Pancreas (tissue), 10 donors: Measurements from ENCODE around the gene SMARCE1. TPM values are rescaled to one million over a fixed set of nuclear protein-coding genes. Genes with fewer than 3 reads are reported as not detected.

ENCODE experiments used
- ATAC-seq, 4 donors: fragments of 200-7000 bp; cut with Tn5 transposase; one replicate each; pipeline versions ENCODE4 v1.8.0 to v1.9.1; 2020; ENCODE audit warnings: mild to moderate bottlenecking in 4 of 4, moderate library complexity in 4 of 4
- DNase-seq, 6 donors: peaks; one replicate each; pipeline ENCODE4 v3.0.0-alpha.2; 2020
- FAIRE-seq: peaks from 2 replicates; lab custom pipeline; 2012; peaks lifted over from hg19 to GRCh38; lab: Jason Lieb, UNC
- H3K27ac ChIP-seq, 4 donors: fragments of 200-600 bp; sonication (generic); 1 replicate in 3 of 4; 2 replicates in 1 of 4; pipeline versions ENCODE4 v1.5.0 to v1.8.0; 2020
- H3K27me3 ChIP-seq, 4 donors: fragments of 200-600 bp; one replicate each; pipeline ENCODE4 v1.8.0; 2021
- H3K36me3 ChIP-seq, 3 donors: fragments of 200-600 bp; sonication (generic) in 1 of 3; one replicate each; pipeline versions ENCODE4 v1.5.0 to v1.8.0; 2020 to 2021
- H3K4me1 ChIP-seq, 3 donors: fragments of 200-600 bp; one replicate each; pipeline ENCODE4 v1.8.0; 2021
- H3K4me3 ChIP-seq, 4 donors: fragments of 200-600 bp; sonication (generic) in 2 of 4; one replicate each; pipeline versions ENCODE4 v1.5.0 to v1.8.0; 2020 to 2021
- H3K9me3 ChIP-seq, 4 donors: fragments of 200-600 bp; one replicate each; pipeline ENCODE4 v1.8.0; 2021
- CTCF ChIP-seq, 4 donors: fragments of 200-600 bp; sonication (generic) in 3 of 4; IDR thresholded peaks; one replicate each; pipeline versions ENCODE4 v1.5.0 to v1.8.0; 2021; ENCODE audit warnings: antibody characterized with exemption in 4 of 4
- WGBS, 2 donors: extraction: QIAGEN DNeasy Blood & Tissue Kit; methylation state at CpG; one replicate each; pipeline ENCODE4 v1.1.7; 2013; 5-methylcytosine and 5-hydroxymethylcytosine counted together
- intact Hi-C, 3 donors: fragments of 100-400 bp; cut with DNase I; formaldehyde crosslinking; loops; one replicate each; pipeline versions ENCODE4 v1.11.1 to v1.14.2; 2022
- polyA plus RNA-seq, 2 donors: library from polyadenylated mRNA; stranded (reverse); fragments of 200-250 nt; gene quantifications; one replicate each; pipeline ENCODE4 v1.2.3, GENCODE V29; 2013
- total RNA-seq, 6 donors: library from RNA; stranded (reverse); fragmentation: NEBNext Ultra II Directional in 4 of 6; extraction: Animal tissue kit (Norgen Biotek cat#: 25700) in 4 of 6; gene quantifications; one replicate each; pipeline versions ENCODE4 v1.2.1 to v1.2.4, GENCODE V29; 2021 to 2023
- donor health status: healthy with polysubstance abuse.
- donor health status: DM: no; HTN: no; CAD: no; lungs with moderate emphysema.
- donor health status: DM: no; HTN: no; CAD: no.
- donor health status: control.
- donor health status: control.
- donor health status: Bipolar disorder and iron deficiency.
- donor health status: DM: yes; HTN: yes; CAD: no.
- donor health status: DM: no; HTN: no; CAD: no.
- donor health status: DM: no; HTN: no; CAD: no.
- donor health status: DM: yes; HTN: yes; CAD: no.

Gene SMARCE1
- total RNA-seq: 10 to 100 TPM; 21.7 to 48.5 (median 35.4) TPM
- 10 to 100 TPM; 29.0 to 55.8 TPM for polyA plus RNA-seq

GRCh38 chr17:40647624-40648383, at the start of gene SMARCE1:
TSS of gene SMARCE1 (minus strand) at chr17:40647818. CDS start at chr17:40645802, 2,016 bp downstream.
- ATAC-seq: peak; percentile 88 to 92 (median 89)
- FAIRE-seq: no peak
- TF ChIP-seq CTCF (IDR thresholded peaks at IDR 0.05): no peak
- Histone ChIP-seq H3K4me3 (peak within 1 kb of the TSS; percentile 58 to 94 (median 81)), H3K36me3 (no peaks in the 10 kb centered on the region), H3K9me3 (no peaks in the 10 kb centered on the region), H3K27me3 (no peaks in the 10 kb centered on the region), H3K27ac (peak within 1 kb of the TSS; percentile 94 to 100 (median 99)), H3K4me1 (peaks cover 0 to 29% (median 15%) of the 10 kb centered on the region in 3 donors)
- WGBS, 2 donors: 1% methylated on average over 59 to 64 of the region's 64 CpGs
- peak; percentile 64 to 84 (median 74) for DNase-seq
- intact Hi-C loops: no loop called here

- H3K27ac ChIP-seq: peak overlapping the region in 1 of 4 donors; percentile 62
Measured at GRCh38 chr17:40697297-40697696, 49.7 kb upstream of the SMARCE1 start.

GRCh38 chr17:40696651-40697072, 49.0 kb upstream of the SMARCE1 start:
- no peaks in the 10 kb centered on the region for H3K36me3 ChIP-seq
- FAIRE-seq (no peak), ATAC-seq (peak in 3 of 4 donors; percentile 25 to 49 (median 32)), DNase-seq (no peak)
- peak overlapping the region in 2 of 4 donors; percentile 41 to 62 for H3K27ac ChIP-seq
- intact Hi-C loops: no loop called here
- no peak for TF ChIP-seq CTCF (IDR thresholded peaks at IDR 0.05)
- WGBS, 2 donors: 36 to 44% methylated on average over 3 of the region's 3 CpGs
- peaks cover 0 to 6% (median 3%) of the 10 kb centered on the region in 3 donors for H3K4me1 ChIP-seq
- no peak overlapping the region for H3K4me3 ChIP-seq
- no peaks in the 10 kb centered on the region for H3K9me3 ChIP-seq
- peaks cover 0 to 3% (median 0%) of the 10 kb centered on the region in 4 donors for H3K27me3 ChIP-seq

More at GRCh38 chr17:40697297-40697696, 49.7 kb upstream of the SMARCE1 start:
- no peak for ATAC-seq
- H3K9me3 ChIP-seq: no peaks in the 10 kb centered on the region
- no peaks in the 10 kb centered on the region for H3K36me3 ChIP-seq
- WGBS, 2 donors: 23 to 26% methylated on average over 7 of the region's 7 CpGs
- H3K4me3 ChIP-seq: no peak overlapping the region
- intact Hi-C loops: no loop called here
- DNase-seq: no peak
- TF ChIP-seq CTCF (IDR thresholded peaks at IDR 0.05): no peak
- peaks cover 0 to 3% (median 0%) of the 10 kb centered on the region in 4 donors for H3K27me3 ChIP-seq
- peaks cover 0 to 6% (median 3%) of the 10 kb centered on the region in 3 donors for H3K4me1 ChIP-seq
- FAIRE-seq: no peak

GRCh38 chr17:40695874-40696472, 48.4 kb upstream of the SMARCE1 start:
- TF ChIP-seq CTCF (IDR thresholded peaks at IDR 0.05): no peak
- WGBS, 2 donors: 60 to 61% methylated on average over 6 of the region's 6 CpGs
- ATAC-seq (peak in 3 of 4 donors; percentile 61 to 67 (median 66)), DNase-seq (no peak), FAIRE-seq (no peak)
- Histone ChIP-seq H3K27me3 (peaks cover 0 to 3% (median 0%) of the 10 kb centered on the region in 4 donors), H3K4me1 (peaks cover 0 to 6% (median 3%) of the 10 kb centered on the region in 3 donors), H3K9me3 (no peaks in the 10 kb centered on the region), H3K36me3 (no peaks in the 10 kb centered on the region), H3K4me3 (no peak overlapping the region), H3K27ac (peak overlapping the region in 2 of 4 donors; percentile 41 to 62)
- intact Hi-C loops: no loop called here
